HepG2 (cell line): ENCODE results near the gene CHKB. TPM values are rescaled to one million over a fixed set of nuclear protein-coding genes. Genes with fewer than 3 reads are reported as not detected.

ENCODE experiments used
- AGO2 ChIP-seq: fragments of 200-400 bp; formaldehyde crosslinking; optimal IDR thresholded peaks from 2 replicates; pipeline ENCODE3; 2017; ENCODE audit warnings: mild to moderate bottlenecking, low read depth, low read length, moderate library complexity
- CEBPB ChIP-seq: IDR thresholded peaks from 2 replicates; pipeline ENCODE4 v1.6.1; 2011; ENCODE audit warnings: low read depth, low read length, improper control_type of control experiment, borderline replicate concordance
- FOXO1 ChIP-seq: sonication (generic); formaldehyde crosslinking; IDR thresholded peaks from 2 replicates; pipeline ENCODE4 v1.4.0; 2020; ENCODE audit warnings: missing genetic modification reagents
- JDP2 ChIP-seq: sonication (generic); formaldehyde crosslinking; IDR thresholded peaks from 2 replicates; pipeline ENCODE4 v1.8.1; 2022; ENCODE audit warnings: missing genetic modification reagents, borderline replicate concordance
- MIER2 ChIP-seq: IDR thresholded peaks from 2 replicates; pipeline ENCODE4 v1.6.1; 2016; ENCODE audit warnings: missing biosample characterization, missing genetic modification reagents
- MIER3 ChIP-seq: IDR thresholded peaks from 2 replicates; pipeline ENCODE4 v1.6.1; 2016; ENCODE audit warnings: missing compliant biosample characterization, borderline replicate concordance
- PAX8 ChIP-seq: sonication (generic); formaldehyde crosslinking; IDR thresholded peaks from 2 replicates; pipeline ENCODE4 v1.8.0; 2022; ENCODE audit warnings: mild to moderate bottlenecking, missing genetic modification reagents, borderline replicate concordance
- SIN3B ChIP-seq: fragments of 150-350 bp; IDR thresholded peaks from 2 replicates; pipeline ENCODE4 v1.6.1; 2014; ENCODE audit warnings: low read length
- SIX1 ChIP-seq: sonication (generic); formaldehyde crosslinking; IDR thresholded peaks from 2 replicates; pipeline ENCODE4 v1.4.0; 2020; ENCODE audit warnings: missing genetic modification reagents, borderline replicate concordance
- SP2 ChIP-seq: sonication (generic); formaldehyde crosslinking; IDR thresholded peaks from 2 replicates; pipeline ENCODE4 v1.5.1; 2020; ENCODE audit warnings: mild to moderate bottlenecking, missing genetic modification reagents
- TAF1 ChIP-seq: sonication (generic); formaldehyde crosslinking; IDR thresholded peaks from 2 replicates; pipeline ENCODE4 v1.4.0; 2020; ENCODE audit warnings: missing genetic modification reagents
- ZNF432 ChIP-seq: sonication (generic); formaldehyde crosslinking; IDR thresholded peaks from 2 replicates; pipeline ENCODE4 v1.5.0; 2020; ENCODE audit warnings: missing genetic modification reagents, mild to moderate bottlenecking, borderline replicate concordance
- ZNF724P ChIP-seq: sonication (generic); formaldehyde crosslinking; IDR thresholded peaks from 2 replicates; pipeline ENCODE4 v1.8.0; 2022; ENCODE audit warnings: missing genetic modification reagents, borderline replicate concordance
- ZNF788 ChIP-seq: sonication (generic); formaldehyde crosslinking; IDR thresholded peaks from 2 replicates; pipeline ENCODE4 v1.5.0; 2020; ENCODE audit warnings: mild to moderate bottlenecking, missing genetic modification reagents, borderline replicate concordance
- polyA plus RNA-seq, 8 experiments: library from polyadenylated mRNA; depleted of rRNA in 3 of 8; stranded (reverse) in 7 of 8; unstranded in 1 of 8; fragments of >200 nt; fragmentation: Illumina TruSeq in 4 of 8; extraction: Trizol in 4 of 8; gene quantifications; 2 replicates each; pipeline versions ENCODE4 v1.2.1 to v1.2.3, GENCODE V29; 2011 to 2016; ENCODE audit warnings: low read depth in 4 of 8, missing spikeins in 1 of 8, mixed read lengths in 1 of 8; ENCODE audit not compliant: insufficient read depth in 1 of 8
- total RNA-seq, 5 experiments: library from RNA; depleted of rRNA; stranded (reverse); fragments of >200 nt; fragmentation: Illumina TruSeq; extraction: Trizol; gene quantifications; 2 replicates each; pipeline ENCODE4 v1.2.3, GENCODE V29; 2016; ENCODE audit warnings: low read depth in 1 of 5
- TF ChIP-seq, protein P1 (sequence below): sonication (generic); formaldehyde crosslinking; IDR thresholded peaks from 2 replicates; pipeline ENCODE4 v1.9.0; 2021; ENCODE audit warnings: mild to moderate bottlenecking, missing genetic modification reagents
- TF ChIP-seq, protein P2 (sequence below): sonication (generic); formaldehyde crosslinking; IDR thresholded peaks from 2 replicates; pipeline ENCODE4 v1.8.0; 2022; ENCODE audit warnings: low read depth, missing genetic modification reagents
- TF ChIP-seq, protein P3 (sequence below): sonication (generic); formaldehyde crosslinking; IDR thresholded peaks from 2 replicates; pipeline ENCODE4 v1.4.0; 2020; ENCODE audit warnings: missing genetic modification reagents, borderline replicate concordance
- TF ChIP-seq, protein P4 (sequence below): sonication (generic); formaldehyde crosslinking; IDR thresholded peaks from 2 replicates; pipeline ENCODE4 v1.4.0; 2020; ENCODE audit warnings: missing genetic modification reagents

CHKB gene
- total and polyA plus RNA-seq, 2 of the 13 experiments (the other 11 are each of a cell fraction or from before 2014, with no cell fraction given): 24.5 to 42.7 TPM

DNA sequence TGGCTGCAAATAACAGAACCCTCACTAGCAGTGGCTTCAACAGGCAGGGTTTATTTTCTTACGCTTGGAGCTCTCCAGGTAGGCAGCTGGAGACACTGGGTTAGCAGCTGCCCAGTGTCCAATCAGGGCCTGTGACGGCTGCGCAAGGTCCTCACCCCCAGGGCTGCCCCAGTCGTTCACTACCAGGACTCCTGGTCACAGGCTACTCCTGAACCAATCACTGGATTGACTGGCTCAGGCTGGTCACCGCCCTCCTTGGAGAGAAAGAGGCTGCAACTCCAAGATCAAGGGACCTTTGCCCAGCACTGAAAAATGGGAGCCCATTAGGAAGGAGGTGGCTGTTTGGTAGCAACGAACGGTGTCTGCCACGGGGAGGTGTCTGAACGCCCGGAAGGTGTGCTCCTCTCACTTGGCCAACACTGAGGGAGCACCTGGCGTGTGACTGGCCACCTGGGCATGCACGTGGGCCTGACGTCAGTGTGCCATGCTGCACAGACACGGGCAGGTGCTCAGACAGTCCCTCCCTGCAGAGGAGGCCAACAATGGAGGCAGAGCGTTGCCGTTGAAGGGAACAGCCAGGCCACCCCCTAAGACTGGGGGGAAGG lies 40.2 kb upstream of the CHKB start (continued):
- TF ChIP-seq, protein P1, sequence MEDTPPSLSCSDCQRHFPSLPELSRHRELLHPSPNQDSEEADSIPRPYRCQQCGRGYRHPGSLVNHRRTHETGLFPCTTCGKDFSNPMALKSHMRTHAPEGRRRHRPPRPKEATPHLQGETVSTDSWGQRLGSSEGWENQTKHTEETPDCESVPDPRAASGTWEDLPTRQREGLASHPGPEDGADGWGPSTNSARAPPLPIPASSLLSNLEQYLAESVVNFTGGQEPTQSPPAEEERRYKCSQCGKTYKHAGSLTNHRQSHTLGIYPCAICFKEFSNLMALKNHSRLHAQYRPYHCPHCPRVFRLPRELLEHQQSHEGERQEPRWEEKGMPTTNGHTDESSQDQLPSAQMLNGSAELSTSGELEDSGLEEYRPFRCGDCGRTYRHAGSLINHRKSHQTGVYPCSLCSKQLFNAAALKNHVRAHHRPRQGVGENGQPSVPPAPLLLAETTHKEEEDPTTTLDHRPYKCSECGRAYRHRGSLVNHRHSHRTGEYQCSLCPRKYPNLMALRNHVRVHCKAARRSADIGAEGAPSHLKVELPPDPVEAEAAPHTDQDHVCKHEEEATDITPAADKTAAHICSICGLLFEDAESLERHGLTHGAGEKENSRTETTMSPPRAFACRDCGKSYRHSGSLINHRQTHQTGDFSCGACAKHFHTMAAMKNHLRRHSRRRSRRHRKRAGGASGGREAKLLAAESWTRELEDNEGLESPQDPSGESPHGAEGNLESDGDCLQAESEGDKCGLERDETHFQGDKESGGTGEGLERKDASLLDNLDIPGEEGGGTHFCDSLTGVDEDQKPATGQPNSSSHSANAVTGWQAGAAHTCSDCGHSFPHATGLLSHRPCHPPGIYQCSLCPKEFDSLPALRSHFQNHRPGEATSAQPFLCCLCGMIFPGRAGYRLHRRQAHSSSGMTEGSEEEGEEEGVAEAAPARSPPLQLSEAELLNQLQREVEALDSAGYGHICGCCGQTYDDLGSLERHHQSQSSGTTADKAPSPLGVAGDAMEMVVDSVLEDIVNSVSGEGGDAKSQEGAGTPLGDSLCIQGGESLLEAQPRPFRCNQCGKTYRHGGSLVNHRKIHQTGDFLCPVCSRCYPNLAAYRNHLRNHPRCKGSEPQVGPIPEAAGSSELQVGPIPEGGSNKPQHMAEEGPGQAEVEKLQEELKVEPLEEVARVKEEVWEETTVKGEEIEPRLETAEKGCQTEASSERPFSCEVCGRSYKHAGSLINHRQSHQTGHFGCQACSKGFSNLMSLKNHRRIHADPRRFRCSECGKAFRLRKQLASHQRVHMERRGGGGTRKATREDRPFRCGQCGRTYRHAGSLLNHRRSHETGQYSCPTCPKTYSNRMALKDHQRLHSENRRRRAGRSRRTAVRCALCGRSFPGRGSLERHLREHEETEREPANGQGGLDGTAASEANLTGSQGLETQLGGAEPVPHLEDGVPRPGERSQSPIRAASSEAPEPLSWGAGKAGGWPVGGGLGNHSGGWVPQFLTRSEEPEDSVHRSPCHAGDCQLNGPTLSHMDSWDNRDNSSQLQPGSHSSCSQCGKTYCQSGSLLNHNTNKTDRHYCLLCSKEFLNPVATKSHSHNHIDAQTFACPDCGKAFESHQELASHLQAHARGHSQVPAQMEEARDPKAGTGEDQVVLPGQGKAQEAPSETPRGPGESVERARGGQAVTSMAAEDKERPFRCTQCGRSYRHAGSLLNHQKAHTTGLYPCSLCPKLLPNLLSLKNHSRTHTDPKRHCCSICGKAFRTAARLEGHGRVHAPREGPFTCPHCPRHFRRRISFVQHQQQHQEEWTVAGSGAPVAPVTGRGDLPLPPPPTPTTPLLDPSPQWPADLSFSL (CRISPR knock-in tag): no peak
- TF ChIP-seq, protein P2, sequence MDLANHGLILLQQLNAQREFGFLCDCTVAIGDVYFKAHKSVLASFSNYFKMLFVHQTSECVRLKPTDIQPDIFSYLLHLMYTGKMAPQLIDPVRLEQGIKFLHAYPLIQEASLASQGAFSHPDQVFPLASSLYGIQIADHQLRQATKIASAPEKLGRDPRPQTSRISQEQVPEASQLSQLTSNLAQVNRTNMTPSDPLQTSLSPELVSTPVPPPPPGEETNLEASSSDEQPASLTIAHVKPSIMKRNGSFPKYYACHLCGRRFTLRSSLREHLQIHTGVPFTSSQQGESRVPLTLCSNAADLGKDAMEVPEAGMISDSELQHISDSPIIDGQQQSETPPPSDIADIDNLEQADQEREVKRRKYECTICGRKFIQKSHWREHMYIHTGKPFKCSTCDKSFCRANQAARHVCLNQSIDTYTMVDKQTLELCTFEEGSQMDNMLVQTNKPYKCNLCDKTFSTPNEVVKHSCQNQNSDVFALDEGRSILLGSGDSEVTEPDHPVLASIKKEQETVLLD (CRISPR knock-in tag): peak; percentile 40; the same call in 1 of the 2 replicates
- TF ChIP-seq JDP2 (CRISPR knock-in tag) (no peak), SIN3B (no peak), ZNF788 (CRISPR knock-in tag) (peak; percentile 51; the same call in 1 of the 2 replicates), AGO2 (peak; percentile 34), MIER3 (no peak; the same call in 1 of the 2 replicates), SIX1 (CRISPR knock-in tag) (no peak), MIER2 (CRISPR knock-in tag) (no peak), ZNF724P (CRISPR knock-in tag) (no peak), CEBPB (no peak), SP2 (peak; percentile 42; the same call in 1 of the 2 replicates), ZNF432 (CRISPR knock-in tag) (no peak), TAF1 (CRISPR knock-in tag) (peak; percentile 42), PAX8 (CRISPR knock-in tag) (no peak), FOXO1 (CRISPR knock-in tag) (0 out of 2 replicates have a peak, but pooled peaks have one; percentile 25)
- TF ChIP-seq, protein P3, sequence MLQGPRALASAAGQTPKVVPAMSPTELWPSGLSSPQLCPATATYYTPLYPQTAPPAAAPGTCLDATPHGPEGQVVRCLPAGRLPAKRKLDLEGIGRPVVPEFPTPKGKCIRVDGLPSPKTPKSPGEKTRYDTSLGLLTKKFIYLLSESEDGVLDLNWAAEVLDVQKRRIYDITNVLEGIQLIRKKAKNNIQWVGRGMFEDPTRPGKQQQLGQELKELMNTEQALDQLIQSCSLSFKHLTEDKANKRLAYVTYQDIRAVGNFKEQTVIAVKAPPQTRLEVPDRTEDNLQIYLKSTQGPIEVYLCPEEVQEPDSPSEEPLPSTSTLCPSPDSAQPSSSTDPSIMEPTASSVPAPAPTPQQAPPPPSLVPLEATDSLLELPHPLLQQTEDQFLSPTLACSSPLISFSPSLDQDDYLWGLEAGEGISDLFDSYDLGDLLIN (CRISPR knock-in tag): no peak
- TF ChIP-seq, protein P4, sequence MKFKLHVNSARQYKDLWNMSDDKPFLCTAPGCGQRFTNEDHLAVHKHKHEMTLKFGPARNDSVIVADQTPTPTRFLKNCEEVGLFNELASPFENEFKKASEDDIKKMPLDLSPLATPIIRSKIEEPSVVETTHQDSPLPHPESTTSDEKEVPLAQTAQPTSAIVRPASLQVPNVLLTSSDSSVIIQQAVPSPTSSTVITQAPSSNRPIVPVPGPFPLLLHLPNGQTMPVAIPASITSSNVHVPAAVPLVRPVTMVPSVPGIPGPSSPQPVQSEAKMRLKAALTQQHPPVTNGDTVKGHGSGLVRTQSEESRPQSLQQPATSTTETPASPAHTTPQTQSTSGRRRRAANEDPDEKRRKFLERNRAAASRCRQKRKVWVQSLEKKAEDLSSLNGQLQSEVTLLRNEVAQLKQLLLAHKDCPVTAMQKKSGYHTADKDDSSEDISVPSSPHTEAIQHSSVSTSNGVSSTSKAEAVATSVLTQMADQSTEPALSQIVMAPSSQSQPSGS (CRISPR knock-in tag): no peak
